COLO668 (cell line): ENCODE measurements around the gene HMCN1.

Experiments used
- DNase-seq: peaks from one replicate; lab custom pipeline; 2025; ENCODE audit not compliant: unreplicated experiment; lab: John Stamatoyannopoulos, UW

The HMCN1 gene

DNA sequence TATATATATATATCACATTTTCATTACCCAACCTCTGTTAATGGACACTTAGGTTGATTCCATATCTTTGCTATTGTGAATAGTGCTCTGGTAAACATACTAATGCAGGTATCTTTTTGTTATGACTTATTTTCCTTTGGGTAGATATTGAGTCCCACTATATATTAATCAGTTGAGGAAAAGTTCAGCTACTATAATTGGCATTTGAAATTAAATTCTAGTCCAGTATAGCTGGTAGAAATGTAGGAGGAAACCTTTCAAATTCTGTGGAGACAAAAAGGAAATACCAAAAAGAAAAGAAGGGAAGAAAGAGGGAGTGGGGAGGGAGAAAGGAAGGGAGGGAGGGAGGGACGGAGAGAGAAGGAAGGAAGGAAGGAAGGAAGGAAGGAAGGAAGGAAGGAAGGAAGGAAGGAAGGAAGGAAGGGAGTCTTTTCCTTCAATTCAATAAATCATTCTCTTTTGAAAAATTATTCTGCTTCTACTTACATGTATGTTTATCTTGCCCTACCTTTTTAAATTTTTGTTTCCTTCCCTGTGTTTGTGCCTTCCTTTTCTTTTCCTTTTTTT, 329.0 kb downstream of the HMCN1 start:
- no peak for DNase-seq

DNA sequence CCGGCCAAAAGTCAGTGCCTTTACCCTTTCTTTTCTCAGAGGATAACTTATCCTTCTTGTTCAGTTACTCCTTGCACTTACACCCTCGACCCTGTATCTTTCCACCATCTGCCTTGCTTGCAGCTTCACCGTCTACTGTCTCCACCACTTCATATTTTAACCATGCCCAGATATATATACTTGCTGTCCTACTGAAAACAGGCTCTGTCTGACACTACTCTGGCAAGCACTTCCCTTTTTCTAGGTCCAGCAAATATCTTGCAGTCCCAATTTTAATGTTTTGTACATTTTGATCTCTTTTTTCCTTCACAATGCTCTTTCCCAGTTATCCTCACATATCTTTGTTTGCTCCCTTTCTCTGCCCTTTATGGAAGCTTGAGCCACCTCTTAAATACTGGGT, 332.2 kb downstream of the HMCN1 start:
- DNase-seq = no peak

DNA sequence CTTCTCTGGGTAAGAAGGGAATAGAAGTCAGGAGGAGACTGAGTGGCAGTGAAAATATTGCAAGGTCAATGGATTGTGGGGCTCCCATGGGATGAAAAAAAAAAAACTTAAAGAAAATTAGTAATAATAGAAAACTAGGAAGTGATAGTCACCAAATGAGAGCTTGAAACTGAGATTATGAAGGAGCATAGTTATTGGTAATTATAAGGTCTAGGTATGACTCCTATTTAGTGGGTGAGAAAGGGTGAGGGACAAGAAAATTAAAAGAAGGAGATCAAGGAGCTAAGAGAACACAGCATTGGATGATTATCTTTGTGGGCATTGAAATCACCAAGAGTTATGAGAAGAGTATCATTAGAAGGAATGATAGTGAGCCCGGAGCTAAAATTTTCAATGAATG, 339.5 kb downstream of the HMCN1 start:
- DNase-seq = no peak

DNA sequence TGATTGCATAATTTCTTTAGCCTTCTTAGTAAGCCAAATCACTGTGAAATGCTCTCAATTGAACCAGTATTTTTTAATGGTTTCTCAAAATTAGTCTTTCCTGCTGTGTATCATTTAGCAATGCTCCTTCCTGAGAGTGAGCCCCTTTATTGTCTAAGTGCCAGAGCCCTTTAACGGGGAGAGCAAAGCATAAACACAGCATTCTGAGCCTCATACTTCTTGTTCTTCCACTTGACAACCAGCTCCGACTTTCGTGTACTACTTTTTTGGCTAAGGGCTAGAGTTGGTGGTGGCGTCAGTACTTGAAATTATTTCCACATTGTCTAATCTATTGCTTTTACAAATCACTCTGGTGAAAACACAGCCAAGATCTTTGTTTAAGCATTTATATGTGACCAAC, 341.8 kb downstream of the HMCN1 start:
- no peak for DNase-seq

DNA sequence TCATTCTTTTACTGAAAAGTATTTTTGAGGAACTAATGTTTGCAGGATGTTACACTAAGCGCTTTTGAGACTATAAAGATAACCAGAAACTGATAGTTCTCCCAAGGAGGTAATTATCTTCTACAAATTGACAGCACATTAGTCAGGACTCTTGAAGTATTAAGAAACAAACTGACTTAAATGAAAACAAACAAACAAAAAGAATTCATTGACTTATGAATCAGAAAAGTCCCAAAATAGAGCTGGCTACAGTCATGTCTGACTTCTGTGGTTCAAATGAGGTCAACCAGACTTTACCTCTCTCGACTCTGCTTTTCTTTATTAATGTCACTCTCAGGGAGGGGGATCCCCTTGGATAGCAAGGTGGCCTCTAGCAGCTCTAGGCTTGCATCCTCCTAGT, 344.1 kb downstream of the HMCN1 start:
- no peak for DNase-seq

DNA sequence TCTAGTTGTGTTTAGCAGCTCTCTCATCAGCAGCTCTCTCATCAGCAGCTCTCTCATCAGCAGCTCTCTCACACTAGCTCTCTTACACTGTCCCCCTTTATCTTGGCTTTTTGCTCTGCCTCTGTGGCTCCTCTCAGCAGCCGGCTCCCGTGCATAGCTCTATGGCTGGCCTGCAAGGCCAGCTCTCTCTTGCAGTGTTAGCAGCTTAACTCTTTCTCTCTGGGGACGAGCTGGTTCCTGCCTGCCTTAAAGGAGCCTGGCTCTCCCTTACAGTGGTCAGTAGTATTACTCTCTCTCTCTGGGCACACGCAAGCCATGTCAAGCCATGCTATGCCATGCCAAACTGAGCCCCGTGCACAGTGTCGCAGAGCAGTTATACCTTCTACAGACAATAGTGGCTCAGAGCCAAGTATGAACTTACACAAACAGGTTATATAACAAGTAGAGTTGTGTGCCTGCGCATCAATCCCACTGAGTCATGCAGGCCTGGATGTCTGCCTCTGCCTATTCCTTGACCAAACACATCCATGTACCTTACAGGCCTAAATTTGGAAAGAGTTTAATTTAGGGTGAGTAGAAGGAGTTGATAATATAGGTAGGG, 345.0 kb downstream of the HMCN1 start:
- no peak for DNase-seq

DNA sequence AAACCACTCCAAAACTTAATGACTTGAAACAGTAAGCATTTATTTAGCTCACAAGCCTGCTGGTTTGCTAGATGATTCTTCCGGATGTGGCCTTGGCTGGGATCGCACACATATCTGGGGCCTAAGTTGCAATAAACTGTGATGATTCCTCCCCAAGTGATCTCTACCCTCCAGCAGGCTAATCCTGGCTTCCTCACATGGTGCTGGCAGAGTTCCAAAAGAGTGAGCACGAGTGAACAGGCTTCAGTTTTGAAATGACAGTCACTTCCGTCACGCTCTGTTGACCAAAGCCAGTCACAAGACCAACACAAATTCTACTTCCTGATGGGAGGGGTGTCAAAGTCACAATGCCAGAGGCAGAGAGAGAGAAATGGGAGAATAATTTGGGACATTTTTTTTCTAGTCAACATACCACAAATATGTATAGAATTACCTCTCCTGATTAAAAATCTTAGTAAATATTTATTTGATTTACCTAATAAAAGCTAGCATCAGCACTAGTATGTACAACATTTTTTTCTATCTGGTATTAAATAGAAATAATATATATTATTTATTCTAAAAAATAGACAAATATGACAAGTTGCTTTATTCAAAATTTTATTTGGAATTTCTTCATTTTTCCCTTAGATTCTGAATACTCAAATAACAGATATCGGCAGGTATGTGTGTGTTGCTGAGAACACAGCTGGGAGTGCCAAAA, 348.2 kb downstream of the HMCN1 start:
- DNase-seq = peak; percentile 98

DNA sequence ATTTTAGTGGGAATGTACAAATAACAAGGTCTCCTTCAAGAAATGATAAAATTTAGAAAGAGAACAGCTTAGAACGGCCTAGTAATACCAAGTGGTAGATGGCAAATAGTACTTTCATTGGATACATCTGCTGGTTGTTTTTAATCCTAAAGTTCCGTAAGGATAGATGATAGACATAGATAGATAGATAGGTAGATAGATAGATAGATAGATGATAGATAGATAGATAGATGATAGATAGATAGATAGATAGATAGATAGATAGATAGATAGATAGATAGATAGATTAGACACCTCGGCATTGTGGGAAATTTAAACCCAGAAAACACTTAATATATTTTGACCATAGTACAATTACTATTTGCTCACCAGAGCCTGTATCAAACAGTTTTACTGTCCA, 352.4 kb downstream of the HMCN1 start:
- no peak for DNase-seq

DNA sequence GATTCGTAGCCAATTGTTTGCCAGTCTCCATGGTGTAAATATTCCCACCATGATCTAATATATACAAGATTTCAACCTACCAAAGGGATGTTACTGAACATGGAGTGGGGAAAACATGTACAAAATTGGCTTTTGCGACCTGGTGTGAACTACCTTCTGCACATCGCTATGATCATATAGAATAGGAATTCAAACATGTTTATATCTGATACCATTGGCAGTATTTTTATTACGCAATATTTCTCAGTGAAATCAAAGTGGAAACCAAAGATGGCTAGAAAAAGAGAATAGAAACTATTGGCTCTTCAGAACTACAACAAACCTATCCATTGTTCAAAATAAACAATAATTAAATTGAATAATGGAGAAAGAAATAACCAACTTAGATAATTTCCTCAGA, 355.7 kb downstream of the HMCN1 start:
- no peak for DNase-seq

DNA sequence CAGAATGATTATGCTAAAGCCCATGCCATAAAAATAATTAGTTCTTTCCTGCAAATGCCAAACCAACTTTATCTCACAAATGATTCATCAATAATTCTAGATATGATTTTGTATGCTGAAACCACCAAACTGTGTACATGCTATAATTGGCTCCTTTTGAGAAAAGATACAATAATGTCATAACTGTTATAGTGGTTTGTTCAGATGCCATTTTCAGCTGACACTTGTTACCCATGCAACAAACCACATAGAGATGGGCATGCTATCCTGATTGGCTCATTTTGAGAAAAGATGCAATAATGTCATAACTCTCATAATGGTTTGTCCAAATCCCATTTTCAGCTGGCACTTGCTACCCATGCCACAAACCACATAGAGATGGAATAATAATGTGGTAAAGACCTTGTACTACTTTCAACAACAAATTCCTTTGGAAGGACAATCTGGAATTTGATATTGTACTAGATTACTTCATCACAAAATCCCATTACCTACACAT, 357.1 kb downstream of the HMCN1 start:
- DNase-seq = no peak

DNA sequence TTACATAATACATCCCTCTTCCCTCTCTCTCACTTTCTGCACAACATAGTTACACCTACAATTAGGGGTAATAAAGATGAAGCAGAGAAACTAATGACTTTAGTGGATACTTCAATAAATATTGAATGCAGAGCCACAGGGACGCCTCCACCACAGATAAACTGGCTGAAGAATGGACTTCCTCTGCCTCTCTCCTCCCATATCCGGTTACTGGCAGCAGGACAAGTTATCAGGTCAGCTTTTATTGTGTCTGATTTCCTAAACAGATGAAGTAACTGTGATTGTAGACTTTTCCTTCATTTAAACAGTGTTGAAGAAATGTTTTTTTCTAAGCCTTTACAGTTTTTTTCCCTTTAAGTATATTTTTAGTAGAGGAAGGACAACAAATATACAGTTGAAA, 359.2 kb downstream of the HMCN1 start:
- no peak for DNase-seq

DNA sequence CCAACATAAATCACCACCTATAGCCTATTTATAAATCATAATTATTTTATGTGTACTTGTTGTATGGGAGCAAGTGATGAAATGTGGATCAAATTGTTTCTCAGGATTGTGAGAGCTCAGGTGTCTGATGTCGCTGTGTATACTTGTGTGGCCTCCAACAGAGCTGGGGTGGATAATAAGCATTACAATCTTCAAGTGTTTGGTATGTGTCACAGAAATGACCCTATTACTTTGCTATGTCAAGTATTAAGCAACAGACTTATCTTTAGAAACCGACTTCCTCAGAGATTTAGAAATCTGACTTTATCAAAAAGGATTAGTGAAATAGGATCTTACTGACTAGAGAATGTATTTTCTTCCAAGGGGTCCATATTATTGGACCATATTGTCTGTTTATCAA, 360.0 kb downstream of the HMCN1 start:
- DNase-seq = no peak

DNA sequence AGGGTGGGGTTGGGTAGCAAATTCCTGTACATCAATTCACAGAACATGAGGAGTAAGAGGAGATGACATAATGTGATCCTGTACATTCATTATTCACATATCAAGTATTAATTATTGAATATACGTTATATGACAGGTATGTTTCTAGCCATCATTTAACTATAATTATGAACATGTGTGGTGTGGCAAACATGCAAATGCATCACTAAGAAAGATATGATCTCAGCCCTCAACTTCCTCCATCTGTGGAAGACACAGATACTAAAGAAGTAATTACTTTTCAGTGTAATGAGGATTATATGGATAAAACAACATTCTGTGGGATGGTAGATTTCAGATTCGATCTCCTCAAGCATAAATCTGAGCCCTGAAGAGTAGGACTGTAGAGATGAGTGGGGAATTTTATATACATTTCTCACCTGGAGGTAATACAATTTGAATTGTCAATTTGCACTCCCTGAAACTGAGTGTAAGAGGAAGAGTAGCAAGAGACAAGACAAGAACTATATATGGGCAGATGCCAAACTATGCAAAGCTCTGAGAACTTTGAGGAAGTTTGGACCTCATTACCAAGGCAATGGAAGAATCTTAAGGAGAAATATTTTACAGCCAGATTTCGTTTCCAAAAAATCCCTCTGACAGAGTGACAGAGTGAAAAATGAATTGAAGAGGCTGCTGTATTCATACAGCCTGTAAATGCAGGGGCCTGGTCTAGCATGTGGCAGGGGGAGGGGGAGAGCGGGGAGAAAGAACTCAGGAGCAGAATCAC, 365.3 kb downstream of the HMCN1 start:
- no peak for DNase-seq

DNA sequence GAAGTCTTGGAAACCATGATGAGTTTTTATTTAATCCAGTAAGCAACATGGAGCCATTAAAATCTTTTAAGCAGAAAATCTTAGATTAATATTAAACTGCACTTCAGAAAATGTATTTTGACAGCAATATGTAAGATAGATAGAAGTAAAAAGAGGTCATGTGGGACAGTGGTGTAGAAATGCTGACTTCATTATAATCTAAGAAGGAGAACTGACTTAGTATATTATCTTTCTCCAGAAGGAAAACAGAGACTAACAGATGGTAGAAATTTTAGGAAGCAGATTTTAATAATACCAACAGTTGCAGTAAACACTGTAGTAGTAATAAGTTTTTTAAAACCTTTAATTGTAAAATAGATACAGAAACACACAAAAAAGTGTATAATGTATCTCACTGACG, 367.9 kb downstream of the HMCN1 start:
- no peak for DNase-seq

DNA sequence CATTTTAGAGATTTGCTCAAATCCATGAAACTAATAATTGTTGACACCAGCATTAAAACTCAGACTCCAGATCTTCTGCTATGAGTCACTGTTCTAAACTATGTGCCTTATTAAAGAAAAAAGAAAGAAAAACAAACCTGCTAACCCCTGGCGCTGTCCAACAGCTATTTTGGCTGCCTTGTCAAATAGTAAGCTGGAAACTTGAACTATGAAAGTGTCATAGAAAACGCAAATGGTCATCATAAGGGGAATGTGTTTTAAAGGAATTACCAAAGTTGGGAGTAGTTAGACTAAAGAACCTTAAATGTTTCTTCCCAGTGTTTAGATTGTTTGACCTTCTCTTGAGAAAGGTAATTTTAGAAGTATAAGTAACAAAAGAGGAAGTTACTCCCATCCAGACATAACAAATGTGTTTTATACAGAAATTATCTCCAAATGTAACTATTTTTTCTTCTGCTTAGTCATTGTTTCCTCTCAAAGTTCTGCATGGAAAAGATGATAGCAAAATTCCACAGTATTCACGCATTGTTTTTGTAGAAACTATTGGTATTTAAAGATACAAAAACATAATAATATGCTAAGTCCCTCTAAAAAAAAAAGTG, 368.5 kb downstream of the HMCN1 start:
- DNase-seq = no peak

DNA sequence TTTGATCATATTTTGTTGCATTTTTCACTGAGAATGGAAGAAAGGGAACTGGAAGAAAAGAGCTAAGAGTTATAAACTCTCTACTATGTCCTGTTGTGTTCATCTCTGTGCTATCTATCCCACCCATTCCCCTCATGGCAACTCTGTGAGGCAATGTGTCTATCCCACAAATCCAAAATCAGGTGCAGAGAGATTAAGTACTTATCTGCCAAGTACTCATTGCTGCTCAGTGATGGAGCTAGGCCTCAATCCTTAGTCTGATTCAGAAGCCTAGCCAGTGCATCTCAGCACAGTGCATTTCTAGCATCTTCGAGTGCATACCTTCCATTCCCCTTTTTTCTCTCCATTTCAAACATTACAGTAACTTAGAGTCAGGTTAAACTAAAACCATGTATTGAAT, 370.3 kb downstream of the HMCN1 start:
- no peak for DNase-seq

DNA sequence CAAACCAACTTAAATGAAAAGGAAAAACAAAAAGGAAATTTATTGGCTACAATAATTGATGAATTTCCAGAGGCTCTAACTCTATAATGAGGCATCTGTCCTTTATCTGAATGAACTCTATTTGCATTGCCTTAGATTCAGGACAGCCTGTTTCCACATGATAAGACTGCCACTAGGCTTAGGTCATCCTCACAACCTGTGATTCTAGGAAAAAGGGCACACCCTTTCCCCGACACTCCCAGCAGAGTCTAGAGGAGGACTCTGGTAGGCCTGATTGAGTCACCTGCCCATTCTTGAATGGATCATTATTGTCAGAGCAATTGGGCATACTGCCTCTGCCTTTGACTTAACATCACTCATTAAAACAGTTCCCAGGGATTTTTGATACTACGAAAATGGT, 378.1 kb downstream of the HMCN1 start:
- DNase-seq = no peak

DNA sequence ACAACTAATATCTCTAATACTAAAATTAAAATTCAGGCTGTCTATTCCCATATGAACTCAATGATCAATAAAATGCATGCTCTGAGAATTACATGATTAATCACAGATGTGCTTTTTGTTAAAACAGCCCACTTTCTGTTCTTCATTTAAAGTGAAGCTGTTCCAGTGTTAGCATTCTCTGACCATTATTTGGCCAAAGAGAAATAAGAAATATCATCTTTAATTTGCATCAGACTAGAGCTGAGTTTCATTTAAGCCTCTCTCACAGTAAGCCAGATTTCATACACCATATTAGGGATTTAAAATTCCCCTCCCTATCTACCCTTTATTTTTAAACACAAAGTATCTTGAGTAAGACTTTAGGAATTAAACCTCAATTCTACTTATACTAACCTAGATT, 379.3 kb downstream of the HMCN1 start:
- no peak for DNase-seq

DNA sequence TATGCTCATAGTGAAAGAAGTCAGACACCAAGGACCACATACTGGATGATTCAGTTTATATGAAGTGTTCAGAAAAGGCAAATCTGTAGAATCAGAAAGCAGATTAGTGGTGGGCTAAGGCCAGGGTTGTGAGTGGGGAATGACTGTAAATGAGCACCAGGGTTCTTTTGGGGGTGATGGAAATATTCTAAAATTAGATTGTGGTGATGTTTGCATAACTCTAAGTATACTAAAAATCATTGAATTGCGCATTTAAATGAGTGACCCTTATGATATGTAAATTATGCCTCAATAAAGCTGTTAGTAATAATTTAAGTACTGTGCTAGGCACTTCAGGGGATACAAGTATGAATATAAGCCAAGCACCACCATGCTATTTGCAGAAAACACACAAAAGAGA, 384.5 kb downstream of the HMCN1 start:
- no peak for DNase-seq

DNA sequence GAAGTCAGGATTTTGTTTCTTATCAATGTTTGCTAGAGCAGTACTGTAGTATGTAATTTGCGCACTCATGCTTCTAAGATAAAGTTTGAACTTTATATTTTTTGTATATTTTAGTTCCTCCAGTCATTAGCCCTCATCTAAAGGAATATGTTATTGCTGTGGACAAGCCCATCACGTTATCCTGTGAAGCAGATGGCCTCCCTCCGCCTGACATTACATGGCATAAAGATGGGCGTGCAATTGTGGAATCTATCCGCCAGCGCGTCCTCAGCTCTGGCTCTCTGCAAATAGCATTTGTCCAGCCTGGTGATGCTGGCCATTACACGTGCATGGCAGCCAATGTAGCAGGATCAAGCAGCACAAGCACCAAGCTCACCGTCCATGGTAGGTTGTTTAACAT, 388.6 kb downstream of the HMCN1 start:
- no peak for DNase-seq

DNA sequence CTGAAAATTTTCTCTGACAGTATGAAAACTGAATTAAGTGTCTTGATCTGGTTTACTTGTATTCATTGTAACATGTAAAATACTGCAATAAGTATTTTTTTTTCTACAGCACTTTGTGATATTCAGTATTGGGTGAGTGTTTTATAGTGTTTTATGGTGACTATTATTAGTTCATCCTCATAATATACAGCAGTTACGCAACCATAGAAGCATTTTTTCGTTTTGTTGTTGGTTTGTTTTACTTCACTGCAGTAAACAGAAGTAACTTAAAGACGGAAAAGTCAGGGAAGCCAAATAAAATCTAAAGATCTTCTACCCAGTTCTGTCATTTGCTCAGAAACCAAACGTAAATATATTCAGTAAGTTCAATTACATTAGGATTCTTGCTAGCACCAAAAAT, 390.8 kb downstream of the HMCN1 start:
- no peak for DNase-seq

DNA sequence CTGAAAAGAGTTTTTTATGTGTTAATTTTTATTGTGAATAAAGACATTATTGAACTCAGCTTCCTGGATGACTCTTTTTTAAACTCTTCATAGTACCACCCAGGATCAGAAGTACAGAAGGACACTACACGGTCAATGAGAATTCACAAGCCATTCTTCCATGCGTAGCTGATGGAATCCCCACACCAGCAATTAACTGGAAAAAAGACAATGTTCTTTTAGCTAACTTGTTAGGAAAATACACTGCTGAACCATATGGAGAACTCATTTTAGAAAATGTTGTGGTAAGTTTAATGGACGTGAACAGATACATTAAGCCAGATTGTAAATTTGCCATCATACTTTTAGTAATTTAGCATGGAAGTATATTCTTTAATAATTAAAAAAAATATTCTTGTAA, 391.3 kb downstream of the HMCN1 start:
- no peak for DNase-seq
